Measurements from ENCODE around the gene ENO2.

GRCh38 chr12:6894321-6894720, 20.1 kb upstream of the ENO2 start:
- TF ChIP-seq, protein P1, sequence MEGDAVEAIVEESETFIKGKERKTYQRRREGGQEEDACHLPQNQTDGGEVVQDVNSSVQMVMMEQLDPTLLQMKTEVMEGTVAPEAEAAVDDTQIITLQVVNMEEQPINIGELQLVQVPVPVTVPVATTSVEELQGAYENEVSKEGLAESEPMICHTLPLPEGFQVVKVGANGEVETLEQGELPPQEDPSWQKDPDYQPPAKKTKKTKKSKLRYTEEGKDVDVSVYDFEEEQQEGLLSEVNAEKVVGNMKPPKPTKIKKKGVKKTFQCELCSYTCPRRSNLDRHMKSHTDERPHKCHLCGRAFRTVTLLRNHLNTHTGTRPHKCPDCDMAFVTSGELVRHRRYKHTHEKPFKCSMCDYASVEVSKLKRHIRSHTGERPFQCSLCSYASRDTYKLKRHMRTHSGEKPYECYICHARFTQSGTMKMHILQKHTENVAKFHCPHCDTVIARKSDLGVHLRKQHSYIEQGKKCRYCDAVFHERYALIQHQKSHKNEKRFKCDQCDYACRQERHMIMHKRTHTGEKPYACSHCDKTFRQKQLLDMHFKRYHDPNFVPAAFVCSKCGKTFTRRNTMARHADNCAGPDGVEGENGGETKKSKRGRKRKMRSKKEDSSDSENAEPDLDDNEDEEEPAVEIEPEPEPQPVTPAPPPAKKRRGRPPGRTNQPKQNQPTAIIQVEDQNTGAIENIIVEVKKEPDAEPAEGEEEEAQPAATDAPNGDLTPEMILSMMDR (IDR thresholded peaks at IDR 0.05), result no peak
- TF ChIP-seq POLR2AphosphoS5 (IDR thresholded peaks at IDR 0.05), result no peak
